Endodermal cell (in vitro differentiated cells): ENCODE data around the gene SYNE2. TPM values are rescaled to one million over a fixed set of nuclear protein-coding genes. Genes with fewer than 3 reads are reported as not detected.

Experiments
- DNase-seq: peaks from one replicate; pipeline ENCODE4 v3.0.0-alpha.2; 2017
- H3K27ac ChIP-seq: 2 replicates; pipeline ENCODE4 v1.5.1; 2013; ENCODE audit warnings: mild to moderate bottlenecking, low read depth, low read length, moderate library complexity
- H3K27me3 ChIP-seq: 2 replicates; pipeline ENCODE4 v1.6.1; 2013; ENCODE audit warnings: mild to moderate bottlenecking, low read length, moderate library complexity; ENCODE audit not compliant: insufficient read depth, control insufficient read depth, poor library complexity, severe bottlenecking
- H3K36me3 ChIP-seq: 2 replicates; pipeline ENCODE4 v1.7.0; 2013; ENCODE audit warnings: mild to moderate bottlenecking, low read length, moderate library complexity; ENCODE audit not compliant: control insufficient read depth, insufficient read depth
- H3K4me1 ChIP-seq: one replicate; pipeline ENCODE4 v1.7.0; 2013; ENCODE audit warnings: low read length; ENCODE audit not compliant: control insufficient read depth, insufficient read depth
- H3K4me3 ChIP-seq: 2 replicates; pipeline ENCODE4 v1.5.1; 2013; ENCODE audit warnings: mild to moderate bottlenecking, low read length, moderate library complexity
- H3K9ac ChIP-seq: 2 replicates; pipeline ENCODE4 v1.6.1; 2013; ENCODE audit warnings: mild to moderate bottlenecking, low read length, moderate library complexity; ENCODE audit not compliant: poor library complexity, severe bottlenecking; ENCODE audit errors: extremely low read depth
- H3K9me3 ChIP-seq: 2 replicates; pipeline ENCODE4 v1.6.1; 2013; ENCODE audit warnings: mild to moderate bottlenecking, low read length, moderate library complexity; ENCODE audit not compliant: control insufficient read depth
- H3K27ac Mint-ChIP-seq: 2 replicates; pipeline ENCODE4 v1.8.0; 2020; ENCODE audit warnings: mixed read lengths
- H3K27me3 Mint-ChIP-seq: 2 replicates; pipeline ENCODE4 v1.8.0; 2021; ENCODE audit warnings: mild to moderate bottlenecking, mixed read lengths; ENCODE audit not compliant: insufficient read depth
- H3K36me3 Mint-ChIP-seq: 2 replicates; pipeline ENCODE4 v1.8.0; 2020; ENCODE audit warnings: low read depth, mixed read lengths
- H3K4me1 Mint-ChIP-seq: 2 replicates; pipeline ENCODE4 v1.8.0; 2020; ENCODE audit warnings: mixed read lengths
- H3K4me3 Mint-ChIP-seq: 2 replicates; pipeline ENCODE4 v1.8.0; 2020; ENCODE audit warnings: mild to moderate bottlenecking, moderate library complexity, mixed read lengths
- H3K9me3 Mint-ChIP-seq: 2 replicates; pipeline ENCODE4 v1.8.0; 2020; ENCODE audit warnings: mild to moderate bottlenecking, mixed read lengths
- WGBS, 2 experiments: methylation state at CpG; one replicate each; pipeline versions ENCODE4 v1.1.5 to v1.1.7; 2013; ENCODE audit warnings: missing lambda C conversion rate in 2 of 2, mixed read lengths in 1 of 2; ENCODE audit not compliant: insufficient coverage in 1 of 2, insufficient read length in 1 of 2; 5-methylcytosine and 5-hydroxymethylcytosine counted together
- total RNA-seq, 2 donors: library from RNA; stranded (reverse); fragmentation: NEBNext Ultra II Directional in 1 of 2; extraction: Animal tissue kit (Norgen Biotek cat#: 25700) in 1 of 2; gene quantifications; 2 replicates in 1 of 2; 3 replicates in 1 of 2; pipeline ENCODE4 v1.2.1, GENCODE V29; 2021
- TF ChIP-seq, protein P1 (sequence below): fragments of 200-600 bp; sonication (generic); conservative IDR thresholded peaks from 2 replicates; pipeline ENCODE4 v1.5.0; 2021; ENCODE audit warnings: antibody characterized with exemption, mild to moderate bottlenecking

SYNE2 gene
- total RNA-seq, 2 donors from 2014 or later = 65.8 to 70.0 TPM

DNA sequence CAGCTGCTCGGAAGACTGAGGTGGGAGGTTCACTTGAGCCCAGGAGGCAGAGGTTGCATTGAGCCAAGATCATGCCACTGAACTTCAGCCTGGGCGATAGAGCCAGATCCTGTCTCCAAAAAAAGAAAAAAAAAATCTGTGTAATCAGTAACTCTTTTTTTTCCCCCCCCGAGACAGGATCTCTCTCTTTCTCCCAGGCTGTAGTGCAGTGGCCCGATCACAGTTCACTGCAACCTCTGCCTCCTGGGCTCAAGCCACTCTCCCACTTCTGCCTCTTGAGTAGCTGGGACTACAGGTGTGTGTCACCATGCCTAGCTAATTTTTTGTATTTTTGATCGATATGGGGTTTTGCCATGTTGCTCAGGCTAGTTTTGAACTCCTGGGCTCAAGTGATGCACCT, 113.6 kb downstream of the SYNE2 start:
- H3K27ac ChIP-seq = no peak overlapping the region
- no peaks in the 10 kb centered on the region for H3K4me1 ChIP-seq
- Mint-ChIP-seq H3K4me1 (peaks cover 2% of the 10 kb centered on the region), H3K36me3 (peaks cover 14% of the 10 kb centered on the region), H3K27me3 (no peaks in the 10 kb centered on the region), H3K9me3 (no peaks in the 10 kb centered on the region), H3K27ac (no peak overlapping the region), H3K4me3 (no peak overlapping the region)
- TF ChIP-seq, protein P1, sequence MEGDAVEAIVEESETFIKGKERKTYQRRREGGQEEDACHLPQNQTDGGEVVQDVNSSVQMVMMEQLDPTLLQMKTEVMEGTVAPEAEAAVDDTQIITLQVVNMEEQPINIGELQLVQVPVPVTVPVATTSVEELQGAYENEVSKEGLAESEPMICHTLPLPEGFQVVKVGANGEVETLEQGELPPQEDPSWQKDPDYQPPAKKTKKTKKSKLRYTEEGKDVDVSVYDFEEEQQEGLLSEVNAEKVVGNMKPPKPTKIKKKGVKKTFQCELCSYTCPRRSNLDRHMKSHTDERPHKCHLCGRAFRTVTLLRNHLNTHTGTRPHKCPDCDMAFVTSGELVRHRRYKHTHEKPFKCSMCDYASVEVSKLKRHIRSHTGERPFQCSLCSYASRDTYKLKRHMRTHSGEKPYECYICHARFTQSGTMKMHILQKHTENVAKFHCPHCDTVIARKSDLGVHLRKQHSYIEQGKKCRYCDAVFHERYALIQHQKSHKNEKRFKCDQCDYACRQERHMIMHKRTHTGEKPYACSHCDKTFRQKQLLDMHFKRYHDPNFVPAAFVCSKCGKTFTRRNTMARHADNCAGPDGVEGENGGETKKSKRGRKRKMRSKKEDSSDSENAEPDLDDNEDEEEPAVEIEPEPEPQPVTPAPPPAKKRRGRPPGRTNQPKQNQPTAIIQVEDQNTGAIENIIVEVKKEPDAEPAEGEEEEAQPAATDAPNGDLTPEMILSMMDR = no peak
- H3K9me3 ChIP-seq = no peaks in the 10 kb centered on the region
- WGBS, 2 experiments = 94 to 95% methylated on average over 2 to 5 of the region's 5 CpGs
- DNase-seq = no peak
- peaks cover 2% of the 10 kb centered on the region for H3K36me3 ChIP-seq
- no peak overlapping the region for H3K4me3 ChIP-seq
- no peaks in the 10 kb centered on the region for H3K27me3 ChIP-seq
- no peak overlapping the region for H3K9ac ChIP-seq

DNA sequence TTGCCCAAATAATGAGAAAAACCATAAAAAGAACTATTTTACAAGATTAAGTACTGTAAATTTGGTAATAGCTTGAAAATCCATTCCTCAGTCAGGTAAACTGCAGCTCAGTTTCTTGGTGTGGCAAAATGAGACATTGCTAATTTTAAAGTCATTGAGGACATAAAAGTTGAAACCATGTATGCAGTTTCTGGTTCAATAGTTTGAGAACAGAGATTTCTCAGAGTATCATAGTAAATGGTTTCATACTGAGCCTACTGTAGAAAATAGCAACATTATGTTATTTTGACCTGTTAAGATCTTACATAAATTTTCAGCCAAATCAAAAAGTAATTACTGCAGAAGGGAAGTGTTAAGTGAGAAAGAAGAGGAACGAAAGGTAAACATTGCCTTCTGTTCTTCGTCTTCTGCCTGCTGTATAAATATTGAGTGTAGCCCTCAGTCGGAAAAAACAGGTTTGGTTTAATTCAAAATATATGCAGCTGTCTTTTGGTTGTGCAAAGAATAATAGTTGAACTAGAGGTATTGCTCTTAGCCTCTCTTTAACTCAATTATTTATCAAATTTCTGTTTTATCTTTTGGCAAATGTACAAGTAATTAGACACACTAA, 119.6 kb downstream of the SYNE2 start:
- H3K4me3 Mint-ChIP-seq = no peak overlapping the region
- Histone ChIP-seq H3K27me3 (no peaks in the 10 kb centered on the region), H3K36me3 (peaks cover 4% of the 10 kb centered on the region), H3K4me3 (no peak overlapping the region), H3K9me3 (no peaks in the 10 kb centered on the region), H3K9ac (no peak overlapping the region), H3K27ac (no peak overlapping the region), H3K4me1 (no peaks in the 10 kb centered on the region)
- H3K27ac Mint-ChIP-seq = no peak overlapping the region
- WGBS, 2 experiments = 98 to 100% methylated on average over 2 to 3 of the region's 3 CpGs
- no peaks in the 10 kb centered on the region for H3K4me1 Mint-ChIP-seq
- no peaks in the 10 kb centered on the region for H3K9me3 Mint-ChIP-seq
- H3K27me3 Mint-ChIP-seq = no peaks in the 10 kb centered on the region
- no peak for DNase-seq
- H3K36me3 Mint-ChIP-seq = peaks cover 12% of the 10 kb centered on the region
- TF ChIP-seq, protein P1 = no peak

DNA sequence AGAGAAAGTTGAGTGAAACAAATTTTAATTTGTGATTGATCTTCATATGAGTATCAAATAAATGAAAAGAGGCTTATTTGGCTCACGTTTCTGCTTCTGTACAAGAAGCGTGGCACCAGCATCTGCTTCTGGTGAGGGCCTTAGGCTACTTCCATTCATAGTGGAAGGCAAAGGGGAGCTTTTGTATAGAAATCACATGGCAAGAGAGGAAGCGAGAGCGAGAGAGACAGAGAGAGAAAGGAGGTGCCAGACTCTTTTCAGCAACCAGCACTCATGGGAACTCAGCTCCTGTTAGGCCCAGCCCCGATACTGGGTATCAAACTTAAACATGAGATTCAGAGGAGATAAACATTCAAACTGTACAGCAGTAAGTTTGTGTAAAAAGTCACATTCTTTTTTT, 121.4 kb downstream of the SYNE2 start:
- Histone ChIP-seq H3K4me3 (no peak overlapping the region), H3K36me3 (peaks cover 19% of the 10 kb centered on the region), H3K27me3 (no peaks in the 10 kb centered on the region), H3K9ac (no peak overlapping the region), H3K9me3 (no peaks in the 10 kb centered on the region), H3K4me1 (no peaks in the 10 kb centered on the region), H3K27ac (no peak overlapping the region)
- H3K36me3 Mint-ChIP-seq = peaks cover 10% of the 10 kb centered on the region
- TF ChIP-seq, protein P1 = no peak
- 92 to 98% methylated on average over 5 of the region's 5 CpGs for WGBS, 2 experiments
- H3K27me3 Mint-ChIP-seq = no peaks in the 10 kb centered on the region
- no peak overlapping the region for H3K4me3 Mint-ChIP-seq
- DNase-seq = no peak
- no peaks in the 10 kb centered on the region for H3K4me1 Mint-ChIP-seq
- H3K9me3 Mint-ChIP-seq = no peaks in the 10 kb centered on the region
- H3K27ac Mint-ChIP-seq = no peak overlapping the region
